Esophagus muscularis mucosa (tissue), 4 donors: ENCODE measurements around the gene IKZF2. TPM values are rescaled to one million over a fixed set of nuclear protein-coding genes. Genes with fewer than 3 reads are reported as not detected.

Experiments used
- DNase-seq: peaks from one replicate; pipeline ENCODE4 v3.0.0-alpha.2; 2017; ENCODE audit errors: extremely low spot score
- H3K27ac ChIP-seq, 4 donors: fragments of 200-600 bp; sonication (generic); replicated peaks in 1 of 4; 1 replicate in 3 of 4; 2 replicates in 1 of 4; pipeline ENCODE4 v1.5.1; 2016 to 2019; ENCODE audit warnings: mild to moderate bottlenecking in 1 of 4
- H3K27me3 ChIP-seq, 4 donors: fragments of 200-600 bp; sonication (generic); one replicate each; pipeline versions ENCODE4 v1.5.1 to v1.6.0; 2016 to 2019
- H3K36me3 ChIP-seq, 4 donors: fragments of 200-600 bp; sonication (generic); one replicate each; pipeline ENCODE4 v1.5.1; 2016 to 2019
- H3K4me1 ChIP-seq, 4 donors: fragments of 200-600 bp; sonication (generic); one replicate each; pipeline ENCODE4 v1.5.1; 2016 to 2019
- H3K4me3 ChIP-seq, 4 donors: fragments of 200-600 bp; sonication (generic); 1 replicate in 2 of 4; 2 replicates in 2 of 4; pipeline ENCODE4 v1.5.1; 2016 to 2019; ENCODE audit warnings: mild to moderate bottlenecking in 4 of 4, moderate library complexity in 1 of 4
- H3K9me3 ChIP-seq, 4 donors: fragments of 200-600 bp; sonication (generic); 1 replicate in 3 of 4; 2 replicates in 1 of 4; pipeline ENCODE4 v1.5.1; 2016 to 2019
- CTCF ChIP-seq, 3 experiments: fragments of 200-600 bp in 2 of 3; fragments of 450-650 bp in 1 of 3; sonication (generic) in 2 of 3; IDR thresholded peaks; one replicate each; pipeline ENCODE4 v1.5.1; 2017 to 2019; ENCODE audit warnings: antibody characterized with exemption in 3 of 3, mild to moderate bottlenecking in 2 of 3, moderate library complexity in 1 of 3
- EP300 ChIP-seq: sonication (generic); formaldehyde crosslinking; IDR thresholded peaks from one replicate; pipeline ENCODE4 v1.6.1; 2017; ENCODE audit warnings: antibody characterized with exemption
- POLR2A ChIP-seq: fragments of 450-650 bp; IDR thresholded peaks from one replicate; pipeline ENCODE4 v1.6.1; 2017; ENCODE audit warnings: antibody characterized with exemption, moderate library complexity, mild to moderate bottlenecking, low read depth
- POLR2AphosphoS5 ChIP-seq, 2 donors: sonication (generic); formaldehyde crosslinking; IDR thresholded peaks; one replicate each; pipeline ENCODE4 v1.6.1; 2017; ENCODE audit warnings: antibody characterized with exemption in 2 of 2
- WGBS: methylation state at CpG from one replicate; pipeline ENCODE4 v1.1.5; 2018; 5-methylcytosine and 5-hydroxymethylcytosine counted together
- intact Hi-C: fragments of 100-400 bp; cut with DNase I; formaldehyde crosslinking; loops from one replicate; pipeline ENCODE4 v1.15.1; 2023
- total RNA-seq, 4 donors: library from RNA; depleted of rRNA; stranded (reverse); fragments of >200 nt; gene quantifications; one replicate each; pipeline versions ENCODE4 v1.1.0 to v1.2.1, GENCODE V29; 2016

The IKZF2 gene
- total RNA-seq, 4 donors from 2014 or later: 6.5 to 11.2 (median 8.8) TPM

DNA sequence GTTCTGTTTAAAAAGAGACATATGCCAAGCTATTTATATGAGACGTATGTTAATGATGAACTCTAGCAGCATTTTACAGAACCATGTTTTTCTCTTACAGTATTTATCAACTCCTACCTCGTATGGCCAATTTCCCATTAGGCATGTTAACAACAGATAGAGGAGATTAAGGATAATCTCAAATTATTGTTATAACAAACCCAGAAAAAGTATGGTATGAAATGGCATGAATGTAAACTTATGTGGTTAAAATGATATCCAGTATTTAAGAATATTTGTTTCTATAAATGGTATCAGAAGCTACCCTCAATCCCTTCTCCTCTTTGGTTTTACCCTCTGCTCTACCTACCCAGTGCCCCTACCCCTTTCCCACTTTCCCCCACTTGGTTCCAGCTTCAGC lies 132.0 kb downstream of the IKZF2 start:
- Histone ChIP-seq H3K27ac (no peak overlapping the region), H3K4me3 (no peak overlapping the region), H3K36me3 (peaks cover 0 to 14% (median 2%) of the 10 kb centered on the region in 4 donors), H3K9me3 (no peaks in the 10 kb centered on the region), H3K4me1 (no peaks in the 10 kb centered on the region), H3K27me3 (no peaks in the 10 kb centered on the region)
- WGBS: 91% methylated on average over 2 of the region's 2 CpGs
- intact Hi-C loops: no loop called here
- TF ChIP-seq CTCF (IDR thresholded peaks at IDR 0.05) (no peak), POLR2AphosphoS5 (IDR thresholded peaks at IDR 0.05) (no peak), EP300 (no peak), POLR2A (no peak)
- no peak for DNase-seq

- H3K27me3 ChIP-seq: no peaks in the 10 kb centered on the region
- H3K9me3 ChIP-seq: no peaks in the 10 kb centered on the region
- DNase-seq: no peak
- TF ChIP-seq POLR2A (no peak), CTCF (IDR thresholded peaks at IDR 0.05) (no peak)
- H3K36me3 ChIP-seq: peaks cover 0 to 14% (median 2%) of the 10 kb centered on the region in 4 donors
- intact Hi-C loops: no loop called here
- H3K27ac ChIP-seq: no peak overlapping the region
- H3K4me1 ChIP-seq: no peaks in the 10 kb centered on the region
- H3K4me3 ChIP-seq: no peak overlapping the region
These were observed 133.0 kb downstream of the IKZF2 start for GRCh38 chr2:213018340-213018901.

GRCh38 chr2:213017404-213017803 lies 134.0 kb downstream of the IKZF2 start:
- DNase-seq: no peak
- TF ChIP-seq POLR2AphosphoS5 (IDR thresholded peaks at IDR 0.05): no peak
- TF ChIP-seq EP300: no peak
- no peak for TF ChIP-seq CTCF (IDR thresholded peaks at IDR 0.05)
- TF ChIP-seq POLR2A: no peak
- no peaks in the 10 kb centered on the region for H3K9me3 ChIP-seq
- H3K36me3 ChIP-seq: peaks cover 0 to 14% (median 2%) of the 10 kb centered on the region in 4 donors
- no peak overlapping the region for H3K27ac ChIP-seq
- no peaks in the 10 kb centered on the region for H3K4me1 ChIP-seq
- intact Hi-C loops: no loop called here
- WGBS: 97% methylated on average over 1 of the region's 1 CpG
- H3K27me3 ChIP-seq: no peaks in the 10 kb centered on the region
- H3K4me3 ChIP-seq: no peak overlapping the region

DNA sequence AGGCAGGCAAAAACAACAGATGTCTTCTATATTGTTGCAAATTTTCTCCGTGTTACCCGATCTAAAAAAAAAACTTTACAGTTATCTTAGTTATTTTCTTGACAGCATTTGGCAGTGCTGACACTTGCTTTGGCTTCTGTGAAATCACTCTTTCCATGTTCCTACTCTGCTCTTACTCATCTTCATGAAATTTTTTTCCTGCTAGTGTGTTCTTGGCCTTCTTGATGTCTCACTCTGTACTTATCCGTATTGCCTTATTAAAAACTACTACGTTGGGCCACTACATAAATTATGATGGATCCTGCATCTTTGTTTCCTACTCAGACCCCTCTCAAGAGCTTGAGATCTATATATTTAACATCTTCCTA lies 134.4 kb downstream of the IKZF2 start:
- no peaks in the 10 kb centered on the region for H3K9me3 ChIP-seq
- no peak for DNase-seq
- WGBS: 66% methylated on average over 4 of the region's 4 CpGs
- intact Hi-C loops: no loop called here
- H3K27ac ChIP-seq: no peak overlapping the region
- H3K36me3 ChIP-seq: peaks cover 0 to 14% (median 2%) of the 10 kb centered on the region in 4 donors
- no peak overlapping the region for H3K4me3 ChIP-seq
- no peak for TF ChIP-seq POLR2AphosphoS5 (IDR thresholded peaks at IDR 0.05)
- no peak for TF ChIP-seq EP300
- no peak for TF ChIP-seq CTCF (IDR thresholded peaks at IDR 0.05)
- no peak for TF ChIP-seq POLR2A
- no peaks in the 10 kb centered on the region for H3K27me3 ChIP-seq
- H3K4me1 ChIP-seq: no peaks in the 10 kb centered on the region
